ENCODE measurements around the gene SECISBP2L.

Gene SECISBP2L

GRCh38 chr15:48992545-48992944 lies 53.7 kb downstream of the SECISBP2L start:
- TF ChIP-seq CTCF (IDR thresholded peaks at IDR 0.05; ENCODE audit: low read depth, low read length) (no peak), EZH2phosphoT487 (IDR thresholded peaks at IDR 0.05; ENCODE audit: low read depth) (no peak)
- H3K9me3 ChIP-seq (ENCODE audit: insufficient read depth, low read length) = no peaks in the 10 kb centered on the region
- H3K36me3 ChIP-seq (replicated peaks; ENCODE audit: low read depth, low read length) = peaks cover 30% of the 10 kb centered on the region
- no peak overlapping the region for H3K4me3 ChIP-seq (ENCODE audit: low read length)
- no peak overlapping the region for H3K9ac ChIP-seq (ENCODE audit: low read length)
- H3K4me1 ChIP-seq (ENCODE audit: low read length) = peaks cover 13% of the 10 kb centered on the region
- no peaks in the 10 kb centered on the region for H3K79me2 ChIP-seq (ENCODE audit: low read length)
- H3K4me2 ChIP-seq (ENCODE audit: low read length) = peak overlapping the region; percentile 4
- H3K27ac ChIP-seq (ENCODE audit: low read length) = no peak overlapping the region
- H2AFZ ChIP-seq (ENCODE audit: low read depth, low read length) = no peak overlapping the region
- H4K20me1 ChIP-seq (ENCODE audit: insufficient read depth, low read length) = no peaks in the 10 kb centered on the region
- no peaks in the 10 kb centered on the region for H3K27me3 ChIP-seq (ENCODE audit: low read depth, low read length)

GRCh38 chr15:48992096-48992495 lies 54.1 kb downstream of the SECISBP2L start:
- Histone ChIP-seq H4K20me1 (ENCODE audit: insufficient read depth, low read length) (no peaks in the 10 kb centered on the region), H3K9ac (ENCODE audit: low read length) (no peak overlapping the region), H3K4me3 (ENCODE audit: low read length) (no peak overlapping the region), H3K9me3 (ENCODE audit: insufficient read depth, low read length) (no peaks in the 10 kb centered on the region), H3K4me1 (ENCODE audit: low read length) (peaks cover 13% of the 10 kb centered on the region), H3K27me3 (ENCODE audit: low read depth, low read length) (no peaks in the 10 kb centered on the region), H3K4me2 (ENCODE audit: low read length) (peak overlapping the region; percentile 4), H3K36me3 (replicated peaks; ENCODE audit: low read depth, low read length) (peaks cover 30% of the 10 kb centered on the region), H2AFZ (ENCODE audit: low read depth, low read length) (no peak overlapping the region), H3K79me2 (ENCODE audit: low read length) (no peaks in the 10 kb centered on the region), H3K27ac (ENCODE audit: low read length) (no peak overlapping the region)
- TF ChIP-seq EZH2phosphoT487 (IDR thresholded peaks at IDR 0.05; ENCODE audit: low read depth) (no peak), CTCF (IDR thresholded peaks at IDR 0.05; ENCODE audit: low read depth, low read length) (no peak)

- Histone ChIP-seq H2AFZ (ENCODE audit: low read depth, low read length) (no peak overlapping the region), H3K79me2 (ENCODE audit: low read length) (no peaks in the 10 kb centered on the region), H3K4me2 (ENCODE audit: low read length) (no peak overlapping the region), H3K36me3 (replicated peaks; ENCODE audit: low read depth, low read length) (peaks cover 23% of the 10 kb centered on the region), H3K4me3 (ENCODE audit: low read length) (no peak overlapping the region), H4K20me1 (ENCODE audit: insufficient read depth, low read length) (no peaks in the 10 kb centered on the region), H3K9ac (ENCODE audit: low read length) (no peak overlapping the region), H3K27me3 (ENCODE audit: low read depth, low read length) (no peaks in the 10 kb centered on the region), H3K27ac (ENCODE audit: low read length) (no peak overlapping the region), H3K4me1 (ENCODE audit: low read length) (peaks cover 13% of the 10 kb centered on the region), H3K9me3 (ENCODE audit: insufficient read depth, low read length) (no peaks in the 10 kb centered on the region)
- TF ChIP-seq EZH2phosphoT487 (IDR thresholded peaks at IDR 0.05; ENCODE audit: low read depth) (no peak), CTCF (IDR thresholded peaks at IDR 0.05; ENCODE audit: low read depth, low read length) (no peak)
Measured at GRCh38 chr15:48989170-48989569, 57.1 kb downstream of the SECISBP2L start.

- H3K4me3 ChIP-seq (ENCODE audit: low read length) = no peak overlapping the region
- TF ChIP-seq CTCF (IDR thresholded peaks at IDR 0.05; ENCODE audit: low read depth, low read length) (no peak), EZH2phosphoT487 (IDR thresholded peaks at IDR 0.05; ENCODE audit: low read depth) (no peak)
- H3K79me2 ChIP-seq (ENCODE audit: low read length) = no peaks in the 10 kb centered on the region
- H3K36me3 ChIP-seq (replicated peaks; ENCODE audit: low read depth, low read length) = peaks cover 16% of the 10 kb centered on the region
- no peak overlapping the region for H3K9ac ChIP-seq (ENCODE audit: low read length)
- H4K20me1 ChIP-seq (ENCODE audit: insufficient read depth, low read length) = no peaks in the 10 kb centered on the region
- H3K27me3 ChIP-seq (ENCODE audit: low read depth, low read length) = no peaks in the 10 kb centered on the region
- H3K27ac ChIP-seq (ENCODE audit: low read length) = no peak overlapping the region
- no peak overlapping the region for H3K4me2 ChIP-seq (ENCODE audit: low read length)
- H2AFZ ChIP-seq (ENCODE audit: low read depth, low read length) = no peak overlapping the region
- peaks cover 1% of the 10 kb centered on the region for H3K4me1 ChIP-seq (ENCODE audit: low read length)
- no peaks in the 10 kb centered on the region for H3K9me3 ChIP-seq (ENCODE audit: insufficient read depth, low read length)
Measured at GRCh38 chr15:48987142-48987541, 59.1 kb downstream of the SECISBP2L start.

Measured in OCI-LY3 (cell line).